ENCODE measurements around the gene TEN1. TPM values are rescaled to one million over a fixed set of nuclear protein-coding genes. Genes with fewer than 3 reads are reported as not detected.

The TEN1 gene
- polyA plus RNA-seq, 4 donors, result 22.8 to 96.6 (median 54.7) TPM

DNA sequence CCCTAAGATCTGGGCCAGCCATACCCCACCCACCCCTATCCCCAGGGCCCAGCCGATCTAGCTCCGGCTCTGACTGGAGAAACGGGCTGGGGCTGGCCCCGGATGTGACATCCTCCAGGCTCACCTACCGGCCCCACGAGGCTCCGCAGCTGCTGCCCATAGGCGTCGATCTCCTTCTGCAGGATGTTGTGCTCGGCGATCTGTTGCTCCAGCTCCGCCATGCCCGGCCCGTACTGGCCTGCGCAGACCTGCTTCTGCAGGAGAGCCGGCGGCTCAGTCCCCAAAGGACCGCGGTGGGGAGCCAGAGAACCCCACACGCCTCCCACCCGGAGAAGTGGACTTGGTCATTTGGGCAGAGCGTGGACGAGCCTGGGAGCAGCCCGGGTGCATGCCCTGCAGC is 43.2 kb downstream of the TEN1 start:
- H3K4me1 ChIP-seq (ENCODE audit: control insufficient read depth in 3 of 3, insufficient read depth in 2 of 3, low read depth in 1 of 3, low read length in 2 of 3), result peaks cover 0 to 12% (median 0%) of the 10 kb centered on the region in 3 donors
- no peak overlapping the region for H3K27ac ChIP-seq (ENCODE audit: low read depth in 1 of 3, low read length in 2 of 3)
- no peaks in the 10 kb centered on the region for H3K27me3 ChIP-seq (ENCODE audit: control insufficient read depth in 3 of 3, insufficient read depth in 3 of 3, low read length in 3 of 3)
- WGBS, 3 donors, result 86 to 92% (median 90%) methylated on average over 23 to 24 of the region's 24 CpGs
- DNase-seq (no peak), FAIRE-seq (no peak)
- H3K4me3 ChIP-seq (ENCODE audit: low read depth in 1 of 3, low read length in 3 of 3), result no peak overlapping the region
- H3K36me3 ChIP-seq (ENCODE audit: control insufficient read depth in 3 of 3, insufficient read depth in 2 of 3, low read depth in 1 of 3, low read length in 3 of 3), result peaks cover 0 to 75% (median 7%) of the 10 kb centered on the region in 3 donors
- H3K9me3 ChIP-seq (ENCODE audit: control insufficient read depth in 2 of 2, insufficient read depth in 1 of 2, low read depth in 1 of 2, low read length in 1 of 2), result no peaks in the 10 kb centered on the region

DNA sequence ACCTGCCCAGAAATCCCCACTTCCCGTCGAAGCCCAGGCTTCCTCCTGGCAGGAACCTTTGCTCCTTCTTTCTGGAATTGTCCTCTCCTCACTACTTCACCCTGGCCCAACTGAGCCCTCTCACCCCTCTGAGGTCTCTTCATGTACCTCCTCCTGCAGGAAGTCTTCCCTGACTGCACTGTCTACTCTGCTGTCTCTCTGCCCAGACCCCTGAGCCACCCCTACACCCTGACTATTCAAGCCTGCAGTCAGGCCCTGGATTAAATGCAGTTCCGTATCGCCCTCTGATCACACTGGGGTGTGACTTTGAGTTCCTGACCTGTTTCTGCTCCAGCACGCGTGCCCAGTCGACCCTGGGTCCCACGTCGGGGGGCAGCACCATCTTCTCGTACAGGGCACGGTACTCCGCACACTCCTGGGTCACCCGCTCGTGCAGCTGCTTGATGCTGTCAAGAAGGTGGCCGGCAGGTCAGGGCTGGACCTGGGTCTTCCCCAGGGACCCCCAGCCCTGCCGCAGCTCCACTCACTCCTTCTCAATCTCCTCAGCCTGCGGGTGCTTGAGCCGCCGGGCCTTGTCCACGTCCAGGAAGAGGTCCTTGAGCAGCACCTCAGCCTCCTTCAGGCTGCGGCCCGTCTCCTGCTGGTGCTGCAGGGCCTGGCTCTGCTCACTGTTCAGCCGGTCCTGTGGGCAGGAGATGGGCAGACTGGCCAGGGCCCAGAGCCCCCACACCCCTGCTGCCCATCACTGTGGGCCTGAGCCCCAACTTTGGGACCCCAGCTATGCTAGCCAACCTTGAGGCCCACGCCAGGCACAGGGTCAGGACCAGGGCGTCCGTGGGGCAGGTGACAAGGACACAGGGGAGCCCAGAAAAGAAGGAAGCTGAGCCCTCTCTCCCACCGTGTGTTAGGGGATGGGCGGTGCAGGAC is 44.2 kb downstream of the TEN1 start:
- Histone ChIP-seq H3K9me3 (ENCODE audit: control insufficient read depth in 2 of 2, insufficient read depth in 1 of 2, low read depth in 1 of 2, low read length in 1 of 2) (no peaks in the 10 kb centered on the region), H3K27ac (ENCODE audit: low read depth in 1 of 3, low read length in 2 of 3) (no peak overlapping the region), H3K4me3 (ENCODE audit: low read depth in 1 of 3, low read length in 3 of 3) (no peak overlapping the region), H3K27me3 (ENCODE audit: control insufficient read depth in 3 of 3, insufficient read depth in 3 of 3, low read length in 3 of 3) (no peaks in the 10 kb centered on the region), H3K4me1 (ENCODE audit: control insufficient read depth in 3 of 3, insufficient read depth in 2 of 3, low read depth in 1 of 3, low read length in 2 of 3) (peaks cover 0 to 21% (median 0%) of the 10 kb centered on the region in 3 donors), H3K36me3 (ENCODE audit: control insufficient read depth in 3 of 3, insufficient read depth in 2 of 3, low read depth in 1 of 3, low read length in 3 of 3) (peaks cover 0 to 65% (median 0%) of the 10 kb centered on the region in 3 donors)
- 88 to 90% (median 89%) methylated on average over 26 to 28 of the region's 28 CpGs for WGBS, 3 donors
- DNase-seq, result no peak
- FAIRE-seq, result no peak

DNA sequence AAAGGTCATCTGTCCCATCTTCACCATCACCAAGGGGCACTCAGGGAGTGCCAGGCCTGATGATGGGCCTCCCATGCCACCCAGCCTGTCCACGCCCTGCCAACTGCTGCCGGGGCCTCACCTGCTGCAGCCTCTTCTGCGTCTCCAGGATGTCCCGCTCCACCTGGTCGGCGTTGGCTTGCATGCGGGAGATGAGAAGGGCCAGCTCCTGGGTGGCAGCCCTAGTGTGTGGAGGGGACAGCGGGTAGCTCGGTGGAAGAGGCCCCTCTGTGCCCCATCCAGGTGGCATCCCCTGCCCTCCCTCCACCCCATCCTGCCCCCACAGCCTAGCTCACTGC is 44.8 kb downstream of the TEN1 start:
- H3K4me1 ChIP-seq (ENCODE audit: control insufficient read depth in 3 of 3, insufficient read depth in 2 of 3, low read depth in 1 of 3, low read length in 2 of 3), result peaks cover 0 to 27% (median 0%) of the 10 kb centered on the region in 3 donors
- H3K36me3 ChIP-seq (ENCODE audit: control insufficient read depth in 3 of 3, insufficient read depth in 2 of 3, low read depth in 1 of 3, low read length in 3 of 3), result peaks cover 0 to 59% (median 0%) of the 10 kb centered on the region in 3 donors
- H3K9me3 ChIP-seq (ENCODE audit: control insufficient read depth in 2 of 2, insufficient read depth in 1 of 2, low read depth in 1 of 2, low read length in 1 of 2), result no peaks in the 10 kb centered on the region
- no peak overlapping the region for H3K27ac ChIP-seq (ENCODE audit: low read depth in 1 of 3, low read length in 2 of 3)
- 76 to 86% (median 82%) methylated on average over 5 to 9 of the region's 9 CpGs for WGBS, 3 donors
- no peak for DNase-seq
- H3K4me3 ChIP-seq (ENCODE audit: low read depth in 1 of 3, low read length in 3 of 3), result no peak overlapping the region
- H3K27me3 ChIP-seq (ENCODE audit: control insufficient read depth in 3 of 3, insufficient read depth in 3 of 3, low read length in 3 of 3), result no peaks in the 10 kb centered on the region
- no peak for FAIRE-seq

DNA sequence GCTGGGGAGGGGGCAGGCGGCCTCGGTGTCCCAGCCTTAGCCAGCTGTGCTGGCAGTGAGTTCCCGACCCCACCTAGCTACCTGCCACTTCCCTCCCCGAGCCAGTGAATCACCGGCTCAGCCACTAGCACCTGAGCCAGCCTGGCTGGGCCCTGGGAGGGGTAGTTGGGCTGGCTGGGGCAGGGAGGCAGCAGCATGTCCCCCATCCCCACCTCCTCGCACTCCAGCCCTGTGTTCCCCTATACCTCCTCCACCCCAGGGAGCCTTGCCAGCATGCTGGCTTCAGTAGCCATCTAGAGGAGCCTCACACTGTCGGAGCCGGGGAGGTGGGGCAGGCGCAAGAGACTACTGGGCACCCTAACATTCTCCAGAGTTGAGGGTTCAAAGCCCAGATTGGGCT is 45.3 kb downstream of the TEN1 start:
- Histone ChIP-seq H3K4me3 (ENCODE audit: low read depth in 1 of 3, low read length in 3 of 3) (no peak overlapping the region), H3K4me1 (ENCODE audit: control insufficient read depth in 3 of 3, insufficient read depth in 2 of 3, low read depth in 1 of 3, low read length in 2 of 3) (peaks cover 0 to 29% (median 0%) of the 10 kb centered on the region in 3 donors), H3K27me3 (ENCODE audit: control insufficient read depth in 3 of 3, insufficient read depth in 3 of 3, low read length in 3 of 3) (no peaks in the 10 kb centered on the region), H3K27ac (ENCODE audit: low read depth in 1 of 3, low read length in 2 of 3) (no peak overlapping the region), H3K36me3 (ENCODE audit: control insufficient read depth in 3 of 3, insufficient read depth in 2 of 3, low read depth in 1 of 3, low read length in 3 of 3) (peaks cover 0 to 54% (median 0%) of the 10 kb centered on the region in 3 donors), H3K9me3 (ENCODE audit: control insufficient read depth in 2 of 2, insufficient read depth in 1 of 2, low read depth in 1 of 2, low read length in 1 of 2) (no peaks in the 10 kb centered on the region)
- FAIRE-seq, result no peak
- DNase-seq, result no peak
- WGBS, 3 donors, result 65 to 79% (median 74%) methylated on average over 6 to 9 of the region's 9 CpGs

DNA sequence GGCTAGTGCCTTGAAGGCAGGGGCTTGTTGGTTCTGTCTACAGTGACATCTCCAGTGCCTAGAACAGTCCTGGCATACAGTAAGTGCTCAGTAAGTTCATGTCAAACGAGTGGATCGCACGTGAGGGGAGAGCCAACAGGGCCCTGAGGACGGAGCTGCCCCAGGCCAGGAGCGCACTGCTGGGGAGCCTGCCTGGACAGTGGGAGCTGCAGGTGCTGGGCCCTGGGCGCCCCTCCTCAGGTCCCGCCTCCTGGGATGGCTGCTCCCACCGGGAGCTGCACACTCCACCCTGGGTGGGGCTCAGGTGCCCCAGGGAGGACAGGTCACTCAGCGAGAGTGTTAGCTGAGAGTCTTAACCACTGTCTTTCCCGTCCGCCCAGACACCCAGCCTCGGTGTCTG is 46.3 kb downstream of the TEN1 start:
- no peak for DNase-seq

DNA sequence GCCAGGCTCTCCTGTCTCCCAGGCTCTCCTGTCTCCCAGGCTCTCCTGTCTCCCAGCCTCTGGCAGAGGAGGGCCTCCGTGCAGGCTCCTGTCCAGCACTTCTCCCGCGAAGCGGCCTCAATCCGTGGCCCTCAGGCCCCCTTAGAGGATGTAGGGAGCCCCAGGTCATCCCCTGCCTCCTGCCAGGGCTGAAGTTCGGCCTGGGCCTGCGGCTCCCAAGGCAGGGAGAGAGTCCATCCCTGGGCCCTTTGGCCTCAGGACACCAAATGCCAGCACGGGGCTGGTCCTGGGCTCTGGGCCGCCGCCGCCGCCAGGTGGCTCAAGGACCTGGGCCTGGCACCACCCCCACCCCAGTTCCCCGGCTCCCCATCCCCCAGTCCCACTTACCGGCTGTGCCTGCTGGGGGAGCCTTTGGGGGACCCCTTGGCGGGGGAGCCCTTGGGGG is 47.7 kb downstream of the TEN1 start:
- peak overlapping the region in 2 of 3 donors; percentile 33 to 69 for H3K4me3 ChIP-seq (ENCODE audit: low read depth in 1 of 3, low read length in 3 of 3)
- peak; percentile 58 to 69 for DNase-seq

More for the DNA sequence above, 46.3 kb downstream of the TEN1 start:
- Histone ChIP-seq H3K36me3 (ENCODE audit: control insufficient read depth in 3 of 3, insufficient read depth in 2 of 3, low read depth in 1 of 3, low read length in 3 of 3) (peaks cover 0 to 49% (median 0%) of the 10 kb centered on the region in 3 donors), H3K27me3 (ENCODE audit: control insufficient read depth in 3 of 3, insufficient read depth in 3 of 3, low read length in 3 of 3) (no peaks in the 10 kb centered on the region), H3K9me3 (ENCODE audit: control insufficient read depth in 2 of 2, insufficient read depth in 1 of 2, low read depth in 1 of 2, low read length in 1 of 2) (no peaks in the 10 kb centered on the region), H3K27ac (ENCODE audit: low read depth in 1 of 3, low read length in 2 of 3) (no peak overlapping the region), H3K4me3 (ENCODE audit: low read depth in 1 of 3, low read length in 3 of 3) (peak overlapping the region in 1 of 3 donors; percentile 69), H3K4me1 (ENCODE audit: control insufficient read depth in 3 of 3, insufficient read depth in 2 of 3, low read depth in 1 of 3, low read length in 2 of 3) (peaks cover 0 to 36% (median 0%) of the 10 kb centered on the region in 3 donors)
- FAIRE-seq, result no peak
- 70 to 84% (median 78%) methylated on average over 8 to 12 of the region's 12 CpGs for WGBS, 3 donors

DNA sequence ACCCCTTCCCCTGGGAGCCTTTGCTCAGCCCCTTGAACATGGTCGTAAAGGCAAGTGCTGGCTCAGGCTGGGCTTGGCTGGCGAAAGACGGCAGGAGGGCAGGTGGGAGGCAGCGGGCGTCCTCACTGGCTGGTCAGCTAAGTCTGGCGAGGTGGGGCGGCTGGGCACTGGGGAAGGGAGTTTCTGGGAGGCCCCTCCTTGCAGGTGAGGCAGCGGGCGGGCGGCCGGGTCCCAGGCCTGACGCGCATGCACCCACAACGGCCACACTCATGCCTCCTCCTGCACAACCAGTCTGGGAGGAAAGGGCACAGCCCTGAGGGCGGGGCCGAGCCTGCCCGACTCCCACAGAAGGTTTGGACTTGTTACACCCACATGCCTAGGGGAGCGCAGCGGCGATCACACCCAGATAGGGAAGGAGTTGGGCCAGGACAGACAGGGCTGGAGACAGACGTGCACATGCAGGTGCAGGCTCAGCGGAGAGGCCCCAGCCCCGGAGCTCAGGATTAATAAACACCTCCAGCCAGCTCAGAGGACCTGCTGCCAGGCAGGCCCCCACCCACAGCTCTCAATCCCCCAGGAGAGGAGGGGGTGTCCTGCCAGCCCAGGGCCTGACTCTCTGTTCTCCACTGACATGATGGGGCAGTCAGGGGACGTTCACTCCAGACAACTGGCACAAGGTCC is 48.3 kb downstream of the TEN1 start, which contains the start of gene EVPL:
EVPL (minus strand) TSS at position 148 of the 681 bp plus-strand sequence; CDS start at position 40, 108 bp downstream.
- H3K27ac ChIP-seq (ENCODE audit: low read depth in 1 of 3, low read length in 2 of 3), result peak within 1 kb of the TSS; percentile 34 to 92 (median 84)
- peaks cover 0 to 45% (median 0%) of the 10 kb centered on the region in 3 donors for H3K4me1 ChIP-seq (ENCODE audit: control insufficient read depth in 3 of 3, insufficient read depth in 2 of 3, low read depth in 1 of 3, low read length in 2 of 3)
- DNase-seq, result peak; percentile 92 to 96
- H3K4me3 ChIP-seq (ENCODE audit: low read depth in 1 of 3, low read length in 3 of 3), result peak within 1 kb of the TSS in 2 of 3 donors; percentile 33 to 69
- no peaks in the 10 kb centered on the region for H3K27me3 ChIP-seq (ENCODE audit: control insufficient read depth in 3 of 3, insufficient read depth in 3 of 3, low read length in 3 of 3)
- H3K9me3 ChIP-seq (ENCODE audit: control insufficient read depth in 2 of 2, insufficient read depth in 1 of 2, low read depth in 1 of 2, low read length in 1 of 2), result no peaks in the 10 kb centered on the region
- WGBS, 3 donors, result 12 to 62% (median 36%) methylated on average over 18 to 24 of the region's 24 CpGs
- no peak for FAIRE-seq
- H3K36me3 ChIP-seq (ENCODE audit: control insufficient read depth in 3 of 3, insufficient read depth in 2 of 3, low read depth in 1 of 3, low read length in 3 of 3), result peaks cover 0 to 34% (median 0%) of the 10 kb centered on the region in 3 donors

More for the DNA sequence above, 47.7 kb downstream of the TEN1 start:
- 20 to 59% (median 33%) methylated on average over 10 to 15 of the region's 15 CpGs for WGBS, 3 donors
- no peaks in the 10 kb centered on the region for H3K27me3 ChIP-seq (ENCODE audit: control insufficient read depth in 3 of 3, insufficient read depth in 3 of 3, low read length in 3 of 3)
- peaks cover 0 to 40% (median 0%) of the 10 kb centered on the region in 3 donors for H3K36me3 ChIP-seq (ENCODE audit: control insufficient read depth in 3 of 3, insufficient read depth in 2 of 3, low read depth in 1 of 3, low read length in 3 of 3)
- peak overlapping the region; percentile 34 to 92 (median 84) for H3K27ac ChIP-seq (ENCODE audit: low read depth in 1 of 3, low read length in 2 of 3)
- peaks cover 0 to 40% (median 0%) of the 10 kb centered on the region in 3 donors for H3K4me1 ChIP-seq (ENCODE audit: control insufficient read depth in 3 of 3, insufficient read depth in 2 of 3, low read depth in 1 of 3, low read length in 2 of 3)
- no peak for FAIRE-seq
- H3K9me3 ChIP-seq (ENCODE audit: control insufficient read depth in 2 of 2, insufficient read depth in 1 of 2, low read depth in 1 of 2, low read length in 1 of 2), result no peaks in the 10 kb centered on the region
